K562 (cell line): Measurements from ENCODE around the gene ANXA2. TPM values are rescaled to one million over a fixed set of nuclear protein-coding genes. Genes with fewer than 3 reads are reported as not detected.

ENCODE experiments used
- ATAC-seq: fragments of 200-7000 bp; cut with Tn5 transposase; 3 replicates; pipeline ENCODE4 v1.9.1; 2020; ENCODE audit warnings: moderate library complexity
- BruUV-seq: library from RNA; stranded (reverse); fragments of 400-500 nt; replicated peaks from 2 replicates; lab custom pipeline; 2021; lab: Mats Ljungman, UMichigan
- CTCF ChIA-PET: fragments of 300-600 bp; formaldehyde crosslinking; extraction: SDS; loops from one replicate; lab custom pipeline; 2021; ENCODE audit warnings: low intra/inter-chr PET ratio; lab: Yijun Ruan, JAX
- POLR2A ChIA-PET: fragments of 300-600, 350-650 bp; sonication (Branson Sonifier 250); formaldehyde crosslinking; extraction: SDS; loops from one replicate; lab custom pipeline; 2021; ENCODE audit warnings: antibody characterized with exemption, inconsistent platforms; lab: Yijun Ruan, JAX
- DNase-seq, 4 experiments: peaks; one replicate each; pipeline versions ENCODE4 v3.0.0 to v3.0.0-alpha.2; 2011 to 2018; ENCODE audit warnings: low spot score in 3 of 4, mixed read lengths in 3 of 4; ENCODE audit errors: extremely low read depth in 1 of 4
- FAIRE-seq: peaks from 2 replicates; lab custom pipeline; 2011; peaks lifted over from hg19 to GRCh38; lab: Jason Lieb, UNC
- H2AFZ ChIP-seq: 2 replicates; pipeline ENCODE4 v1.6.0; 2011; ENCODE audit warnings: low read depth, low read length, control low read depth, inconsistent platforms
- H3K27ac ChIP-seq: fragments of 200-600 bp; 3 replicates; pipeline ENCODE4 v1.8.0; 2011; ENCODE audit warnings: low read depth, mild to moderate bottlenecking, control low read depth, inconsistent platforms, low read length, moderate library complexity, mixed read lengths; ENCODE audit errors: extremely low read depth
- H3K27me3 ChIP-seq, 2 experiments: fragments of 300-600 bp in 1 of 2; 2 replicates in 1 of 2; 3 replicates in 1 of 2; pipeline versions ENCODE4 v1.6.0 to v1.8.0; 2011; ENCODE audit warnings: inconsistent platforms in 2 of 2, low read length in 2 of 2, mild to moderate bottlenecking in 1 of 2, mixed read lengths in 1 of 2, moderate library complexity in 1 of 2; ENCODE audit not compliant: control insufficient read depth in 2 of 2, insufficient read depth in 2 of 2
- H3K36me3 ChIP-seq: fragments of 300-600 bp; 3 replicates; pipeline ENCODE4 v1.8.0; 2011; ENCODE audit warnings: mild to moderate bottlenecking, low read length, inconsistent platforms; ENCODE audit not compliant: control insufficient read depth, insufficient read depth
- H3K4me1 ChIP-seq, 2 experiments: fragments of 200-600 bp in 1 of 2; replicated peaks in 1 of 2; 2 replicates in 1 of 2; 3 replicates in 1 of 2; pipeline versions ENCODE4 v1.5.1 to v1.8.0; 2011; ENCODE audit warnings: inconsistent platforms in 2 of 2, low read length in 2 of 2, mild to moderate bottlenecking in 1 of 2, mixed read lengths in 1 of 2, moderate library complexity in 1 of 2; ENCODE audit not compliant: control insufficient read depth in 2 of 2, insufficient read depth in 2 of 2
- H3K4me2 ChIP-seq: 2 replicates; pipeline ENCODE4 v1.6.1; 2011; ENCODE audit warnings: low read length, control low read depth, inconsistent platforms, mixed read lengths; ENCODE audit not compliant: insufficient read depth
- H3K4me3 ChIP-seq: fragments of 200-600 bp; sonication (generic), shearing (Covaris generic); 2 replicates; pipeline ENCODE4 v1.5.1; 2016; ENCODE audit warnings: control low read depth, inconsistent platforms
- H3K79me2 ChIP-seq: fragments of 200-600 bp; 3 replicates; pipeline ENCODE4 v1.8.0; 2011; ENCODE audit warnings: low read length, inconsistent platforms; ENCODE audit not compliant: control insufficient read depth, insufficient read depth
- H3K9ac ChIP-seq, 2 experiments: 2 replicates each; pipeline versions ENCODE4 v1.6.0 to v1.6.1; 2011; ENCODE audit warnings: low read depth in 2 of 2, low read length in 2 of 2, control low read depth in 1 of 2, inconsistent platforms in 1 of 2, mild to moderate bottlenecking in 1 of 2, mixed read lengths in 1 of 2; ENCODE audit not compliant: insufficient read depth in 1 of 2
- H3K9me1 ChIP-seq: one replicate; pipeline ENCODE4 v1.6.0; 2011; ENCODE audit warnings: inconsistent platforms, mild to moderate bottlenecking, low read length, moderate library complexity; ENCODE audit not compliant: control insufficient read depth, insufficient read depth
- H3K9me3 ChIP-seq: replicated peaks from 2 replicates; pipeline ENCODE4 v1.5.1; 2011; ENCODE audit warnings: low read depth, low read length, inconsistent platforms; ENCODE audit not compliant: control insufficient read depth, insufficient read depth
- H4K20me1 ChIP-seq: replicated peaks from 2 replicates; pipeline ENCODE4 v1.6.1; 2011; ENCODE audit warnings: low read length, inconsistent platforms, mixed read lengths; ENCODE audit not compliant: control insufficient read depth, insufficient read depth
- ARNT ChIP-seq, 2 experiments: fragments of 450-650 bp; IDR thresholded peaks; 2 replicates each; pipeline ENCODE4 v1.6.1; 2016; ENCODE audit warnings: mild to moderate bottlenecking in 1 of 2
- BACH1 ChIP-seq: fragments of 200-800 bp; sonication (Bioruptor generic); IDR thresholded peaks from 2 replicates; pipeline ENCODE4 v1.6.1; 2016; ENCODE audit warnings: missing genetic modification characterization, missing compliant biosample characterization
- CUX1 ChIP-seq: fragments of 200-800 bp; sonication (Bioruptor generic); IDR thresholded peaks from 2 replicates; pipeline ENCODE4 v1.6.1; 2016; ENCODE audit warnings: missing genetic modification characterization, missing compliant biosample characterization
- EP400 ChIP-seq: fragments of 450-650 bp; IDR thresholded peaks from 2 replicates; pipeline ENCODE4 v1.6.1; 2017; ENCODE audit warnings: antibody characterized with exemption, mild to moderate bottlenecking, moderate library complexity
- HDAC8 ChIP-seq: fragments of 450-650 bp; IDR thresholded peaks from 2 replicates; pipeline ENCODE4 v1.6.1; 2016; ENCODE audit warnings: mild to moderate bottlenecking, missing genetic modification characterization, moderate library complexity, missing compliant biosample characterization
- KDM1A ChIP-seq, 2 experiments: fragments of 450-650 bp; IDR thresholded peaks; 2 replicates each; pipeline ENCODE4 v1.6.1; 2016; ENCODE audit warnings: mild to moderate bottlenecking in 2 of 2
- MBD2 ChIP-seq: sonication (generic); IDR thresholded peaks from 2 replicates; pipeline ENCODE4 v1.6.1; 2016; ENCODE audit warnings: low read depth, borderline replicate concordance
- ZBTB1 ChIP-seq: sonication (generic); formaldehyde crosslinking; IDR thresholded peaks from 2 replicates; pipeline ENCODE4 v1.8.1; 2023; ENCODE audit warnings: missing genetic modification reagents, low read depth, mild to moderate bottlenecking, borderline replicate concordance
- ZNF146 ChIP-seq: IDR thresholded peaks from one replicate; pipeline ENCODE4 v1.6.1; 2018; ENCODE audit warnings: missing compliant biosample characterization; ENCODE audit not compliant: unreplicated experiment
- ZNF655 ChIP-seq: fragments of 250-450 bp; sonication (Bioruptor Pico); IDR thresholded peaks from 2 replicates; pipeline ENCODE4 v1.5.0; 2021
- WGBS: fragments of 100-300 bp; shearing (Covaris generic); methylation state at CpG from one replicate; pipeline ENCODE4 v1.1.6; 2016; ENCODE audit warnings: low coverage, mixed read lengths; ENCODE audit not compliant: insufficient coverage; ENCODE audit errors: missing lambda C conversion rate; 5-methylcytosine and 5-hydroxymethylcytosine counted together
- in situ Hi-C: fragments of 300-500 bp; cut with MboI; formaldehyde crosslinking; loops from 4 replicates; pipeline ENCODE4 v1.15.0; 2018; ENCODE audit warnings: inconsistent platforms, mixed read lengths
- intact Hi-C: fragments of 100-400 bp; cut with micrococcal nuclease; formaldehyde crosslinking; loops from 2 replicates; pipeline ENCODE4 v1.14.2; 2022
- polyA plus RNA-seq, 8 experiments: library from polyadenylated mRNA; depleted of rRNA in 4 of 8; stranded (reverse) in 5 of 8; unstranded in 3 of 8; fragments of >200 nt; fragmentation: Nextera tagmentation in 2 of 8; fragmentation: Illumina TruSeq in 1 of 8; extraction: Ambion mirVana in 2 of 8; extraction: Trizol in 1 of 8; gene quantifications; 2 replicates each; pipeline versions ENCODE4 v1.2.1 to v1.2.3, GENCODE V29; 2011 to 2014; ENCODE audit warnings: inconsistent platforms in 1 of 8, missing spikeins in 1 of 8
- total RNA-seq, 7 experiments: library from RNA; depleted of rRNA in 6 of 7; stranded (reverse); fragments of >200 nt in 6 of 7; fragmentation: Illumina TruSeq in 2 of 7; extraction: Trizol in 2 of 7; gene quantifications; 2 replicates each; pipeline versions ENCODE4 v1.2.1 to v1.2.3, GENCODE V29; 2011 to 2021; ENCODE audit warnings: low replicate concordance in 1 of 7

ANXA2 gene
- total and polyA plus RNA-seq, 9 of the 15 experiments (the other 6 are each of a cell fraction or from before 2014, with no cell fraction given): 301 to 1,102 (median 452) TPM

- Histone ChIP-seq H3K79me2 (no peaks in the 10 kb centered on the region), H3K9me1 (no peaks in the 10 kb centered on the region), H3K9ac (no peak overlapping the region), H3K4me2 (no peak overlapping the region)
- intact Hi-C loops: no loop called here
- in situ Hi-C loops: no loop called here
- CTCF ChIA-PET: no interaction called here
- TF ChIP-seq ZNF146 (CRISPR knock-in tag) (no peak), MBD2 (no peak), ZNF655 (CRISPR knock-in tag) (no peak), EP400 (no peak), CUX1 (CRISPR knock-in tag) (no peak), HDAC8 (no peak), KDM1A (IDR thresholded peaks at IDR 0.05) (no peak), BACH1 (tag) (no peak), ZBTB1 (CRISPR knock-in tag) (no peak), ARNT (IDR thresholded peaks at IDR 0.05) (no peak)
- TF ChIP-seq, all 486 proteins: peak for 0
- DNase-seq (no peak), FAIRE-seq (no peak), ATAC-seq (no peak)
- H4K20me1 ChIP-seq: no peaks in the 10 kb centered on the region
- BruUV-seq: no TSS peak
- no peaks in the 10 kb centered on the region for H3K9me3 ChIP-seq
- peaks cover 93% of the 10 kb centered on the region for H3K36me3 ChIP-seq
- no peak overlapping the region for H3K4me3 ChIP-seq
- POLR2A ChIA-PET: interaction anchor here (0.6 kb wide), 1 partner anchor 242 kb away, joined by 3 read pairs; no protein-coding TSS in a partner anchor
- WGBS: 91% methylated on average over 3 of the region's 3 CpGs
- H3K27ac ChIP-seq: no peak overlapping the region
- no peaks in the 10 kb centered on the region for H3K27me3 ChIP-seq
- no peak overlapping the region for H2AFZ ChIP-seq
- no peaks in the 10 kb centered on the region for H3K4me1 ChIP-seq
These were observed 46.7 kb downstream of the ANXA2 start for GRCh38 chr15:60351066-60351465.
